NCI-H446 treated with DMSO at 0.1 percent for 48 hours (cell line): Measurements from ENCODE around the gene PICALM.

Experiments
- DNase-seq: peaks from one replicate; lab custom pipeline; 2025; lab: John Stamatoyannopoulos, UW

PICALM gene

DNA sequence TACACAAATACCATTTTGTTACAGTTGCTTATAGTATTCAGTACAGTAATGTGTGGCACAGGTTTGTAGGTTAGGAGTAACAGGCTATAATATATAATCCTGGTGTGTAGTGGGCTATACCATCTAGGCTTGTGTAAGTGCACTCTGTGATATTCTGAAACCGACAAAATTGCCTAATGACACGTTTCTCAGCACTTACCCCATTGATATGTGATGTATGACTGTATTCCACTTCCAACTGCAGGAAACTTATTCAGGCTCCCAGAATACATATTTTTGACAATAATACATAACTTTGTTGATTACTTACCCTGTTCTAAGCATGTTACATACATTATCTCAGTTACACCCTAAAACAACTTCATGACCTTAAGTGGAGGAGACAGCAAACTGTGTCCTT, 5.1 kb upstream of the PICALM start:
- no peak for DNase-seq

DNA sequence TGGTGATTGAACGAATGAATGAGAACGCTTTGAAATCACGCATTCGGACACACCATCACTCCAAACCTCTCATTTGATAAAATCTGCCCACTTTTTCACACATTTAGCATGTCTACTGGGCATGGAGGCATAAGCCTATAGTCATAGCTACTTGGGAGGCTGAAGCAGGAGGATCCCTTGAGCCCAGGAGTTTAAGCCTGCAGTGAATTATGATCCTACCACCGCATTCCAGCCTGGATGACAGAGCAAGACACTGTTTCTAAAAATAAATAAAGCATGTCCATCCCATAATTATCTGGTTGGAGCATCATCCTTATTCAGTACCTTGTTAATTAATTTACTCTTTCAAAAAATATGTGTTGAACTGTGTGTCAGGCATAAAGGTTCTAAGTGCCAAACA, 3.3 kb upstream of the PICALM start:
- no peak for DNase-seq

DNA sequence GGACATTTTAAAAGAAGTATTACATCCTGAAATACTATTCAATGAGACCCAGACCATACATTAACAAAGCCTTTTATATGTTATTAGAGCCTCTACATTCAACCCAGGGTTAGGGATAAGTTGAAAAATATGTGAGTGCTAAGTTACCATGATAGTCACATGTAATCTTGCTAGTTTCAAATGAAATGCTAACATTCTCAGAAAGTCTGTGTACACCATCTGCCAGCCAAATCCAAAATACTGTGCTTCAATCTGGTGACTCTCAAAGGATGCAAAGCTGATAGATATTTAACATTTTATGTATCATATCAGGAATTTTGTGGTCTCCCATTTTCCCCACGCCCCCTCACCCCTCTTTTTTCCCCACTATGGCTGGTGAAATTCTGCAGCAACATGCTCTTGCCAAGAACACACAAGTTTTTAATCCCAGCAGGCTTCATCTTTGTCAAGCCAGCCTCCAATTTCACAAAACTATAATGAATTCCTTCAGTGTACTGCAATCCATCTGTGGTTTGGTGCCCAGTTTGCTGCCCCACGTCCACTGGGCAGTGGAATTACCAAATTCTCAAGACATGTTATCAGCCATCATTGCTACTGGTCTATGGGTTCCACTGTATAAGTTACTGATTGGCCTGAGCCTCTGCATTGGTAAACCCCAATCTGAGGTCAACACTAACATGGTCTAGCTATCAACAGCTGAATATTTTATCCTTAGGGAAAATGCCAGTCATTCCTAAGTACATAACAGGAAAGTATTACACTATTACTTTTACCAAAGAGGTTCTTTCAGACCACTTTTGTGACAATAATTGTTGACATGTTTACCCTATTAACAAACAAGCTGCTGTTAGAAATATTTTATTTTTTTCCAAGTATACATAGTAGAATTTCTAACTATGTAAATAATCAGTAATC, 1.5 kb upstream of the PICALM start:
- DNase-seq: no peak

DNA sequence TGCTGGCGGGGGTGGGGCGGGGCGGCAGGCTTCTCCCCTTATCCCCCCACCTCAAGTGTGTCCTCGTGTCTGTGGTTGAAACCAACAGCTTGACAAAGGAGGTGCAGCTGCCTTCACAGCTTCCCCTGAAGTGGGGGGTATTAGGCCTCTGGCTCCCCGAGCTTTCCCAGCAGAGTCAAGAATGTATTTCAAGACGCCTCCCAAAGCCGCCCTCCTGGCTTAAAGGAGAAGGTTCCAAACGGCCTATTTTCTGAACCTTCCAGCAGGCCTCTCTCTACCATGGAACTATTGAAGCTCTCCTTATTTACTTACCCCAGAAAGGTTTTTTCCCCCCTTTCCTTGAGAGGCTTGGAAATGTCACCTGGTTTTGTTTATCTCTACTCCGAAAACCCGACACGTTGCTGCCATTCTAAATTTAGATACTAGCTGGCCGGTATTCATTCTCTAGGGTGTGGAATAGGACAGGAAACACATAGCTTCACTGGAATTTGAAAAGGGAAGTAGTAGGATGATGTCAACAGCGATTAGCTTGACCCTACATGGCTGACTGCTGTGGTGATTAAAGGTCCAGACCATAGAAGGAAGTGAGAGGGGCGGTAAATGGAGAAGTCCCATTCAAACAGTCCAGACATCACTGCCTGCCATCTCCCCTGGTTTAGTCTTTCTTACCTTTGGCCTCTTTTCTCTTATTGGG, 671 bp upstream of the PICALM start:
- no peak for DNase-seq

DNA sequence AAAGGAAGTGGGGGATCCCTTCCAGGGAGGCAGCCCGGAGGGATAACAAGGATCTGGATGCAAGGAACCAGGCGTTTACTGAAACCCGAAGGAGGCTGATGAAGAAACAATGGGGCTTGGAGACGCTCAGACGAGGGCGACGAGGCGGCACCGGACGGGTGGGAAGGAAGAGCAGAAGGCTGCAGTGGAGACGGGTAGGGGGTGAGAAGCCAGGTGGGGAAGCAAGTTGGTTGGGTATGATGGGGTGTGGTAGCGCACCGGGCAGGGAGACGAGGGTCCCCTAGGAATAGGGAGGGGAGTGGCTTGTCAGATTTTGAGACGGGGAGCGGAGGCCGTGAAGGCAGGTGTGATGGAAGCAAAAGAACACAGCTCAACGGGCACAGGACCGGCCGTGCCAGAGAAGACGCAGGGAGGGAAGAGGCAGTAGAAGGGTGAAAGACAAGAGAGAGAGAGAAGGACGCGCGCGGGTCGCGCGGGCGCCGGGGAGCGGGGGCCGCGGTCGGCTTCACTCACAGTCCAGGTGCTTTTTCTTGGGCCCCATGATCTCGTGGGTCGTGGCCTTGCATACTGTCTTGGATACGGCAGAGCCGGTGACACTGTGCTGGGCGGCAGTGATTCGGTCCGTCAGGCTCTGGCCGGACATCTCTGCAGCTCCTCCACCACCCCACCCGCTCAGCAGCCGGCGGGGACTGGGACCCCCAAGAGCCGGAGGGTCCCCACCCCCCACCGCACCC, 579 bp downstream of the PICALM start:
- DNase-seq: no peak

DNA sequence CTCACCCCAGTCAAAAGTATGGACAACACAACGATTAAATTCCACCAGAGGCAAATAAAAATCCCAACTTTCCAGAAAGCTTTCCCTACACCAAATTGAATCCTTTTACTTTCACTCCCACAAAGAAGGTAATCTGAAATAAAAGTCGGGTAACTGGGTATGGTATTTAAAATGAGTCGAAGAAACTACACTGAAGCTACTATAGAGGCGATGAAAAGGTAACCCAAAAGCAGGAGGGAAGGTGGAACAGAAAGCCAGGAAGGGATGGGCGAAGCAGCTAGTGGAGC, 1.1 kb downstream of the PICALM start:
- no peak for DNase-seq

DNA sequence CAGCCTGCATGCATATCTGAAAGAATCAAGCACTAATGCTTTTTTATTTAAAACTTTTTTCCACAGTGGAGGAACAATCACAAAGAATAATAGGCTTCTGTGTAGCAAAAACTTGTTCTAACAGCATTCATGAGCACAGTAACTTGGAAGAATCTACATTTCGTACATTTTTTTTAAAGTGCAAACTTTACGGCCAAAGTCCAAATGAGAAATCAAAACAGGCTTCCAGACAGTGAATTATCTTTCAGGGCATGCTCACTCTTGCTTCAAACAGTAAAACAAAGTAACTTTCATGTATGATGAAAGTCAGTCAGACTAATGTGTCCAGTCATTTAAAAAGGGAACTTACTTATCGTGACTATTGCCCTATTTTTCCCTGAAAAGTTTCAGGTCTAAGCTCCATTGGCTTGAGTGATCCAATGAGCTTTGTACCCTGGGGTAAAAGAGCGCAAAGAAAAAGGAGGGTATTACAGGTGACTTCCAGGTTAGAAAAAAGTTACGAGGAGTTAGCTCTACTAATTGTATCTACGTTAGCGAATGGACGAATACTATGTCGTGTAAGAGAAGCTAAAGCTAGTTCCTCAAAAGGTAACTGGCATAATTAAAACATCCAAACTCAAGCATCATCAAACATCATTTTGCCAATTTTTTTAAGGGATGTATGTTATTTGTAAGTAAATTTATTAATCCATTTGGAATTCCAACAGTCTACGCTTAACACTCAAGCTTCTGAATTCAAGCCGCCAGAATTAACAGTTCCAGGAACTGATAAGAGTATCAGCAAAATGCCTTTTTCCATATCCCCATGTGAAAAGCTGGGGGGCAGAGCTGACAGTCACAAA, 1.7 kb downstream of the PICALM start:
- no peak for DNase-seq

DNA sequence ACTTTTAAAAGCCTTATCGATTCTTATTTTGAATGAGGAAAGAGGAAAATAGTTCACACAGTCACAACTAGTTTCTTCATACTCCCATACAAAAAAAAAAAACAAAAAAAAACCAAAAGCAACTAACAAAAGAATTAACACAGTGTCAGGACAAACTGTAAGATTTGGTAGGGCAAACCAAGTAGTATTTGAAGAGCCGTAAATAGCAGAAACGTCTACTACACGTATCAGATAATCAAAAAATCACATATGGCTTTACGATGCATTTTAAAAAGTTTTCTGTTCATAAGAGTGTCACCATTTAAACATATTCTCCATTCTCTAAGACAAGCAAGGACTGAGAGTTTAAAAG, 2.3 kb downstream of the PICALM start:
- no peak for DNase-seq

DNA sequence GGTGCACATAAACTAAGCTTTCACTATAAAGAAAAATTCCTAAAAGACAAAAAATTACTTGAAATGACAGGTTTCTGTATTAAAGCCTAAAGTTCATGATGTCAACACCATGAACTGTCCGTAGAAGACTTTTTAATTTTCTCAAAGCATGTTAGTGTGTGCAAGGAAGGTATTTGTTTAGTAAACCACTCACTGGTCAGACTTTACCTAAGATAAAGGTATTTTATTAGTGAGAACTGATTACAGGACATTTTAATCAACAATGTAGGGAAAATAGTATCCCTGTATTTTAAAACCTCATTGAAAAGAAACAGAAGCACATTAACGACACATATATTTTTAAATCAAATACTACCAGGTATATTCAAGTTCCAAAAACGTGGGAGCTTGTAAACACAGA, 2.9 kb downstream of the PICALM start:
- DNase-seq: no peak

DNA sequence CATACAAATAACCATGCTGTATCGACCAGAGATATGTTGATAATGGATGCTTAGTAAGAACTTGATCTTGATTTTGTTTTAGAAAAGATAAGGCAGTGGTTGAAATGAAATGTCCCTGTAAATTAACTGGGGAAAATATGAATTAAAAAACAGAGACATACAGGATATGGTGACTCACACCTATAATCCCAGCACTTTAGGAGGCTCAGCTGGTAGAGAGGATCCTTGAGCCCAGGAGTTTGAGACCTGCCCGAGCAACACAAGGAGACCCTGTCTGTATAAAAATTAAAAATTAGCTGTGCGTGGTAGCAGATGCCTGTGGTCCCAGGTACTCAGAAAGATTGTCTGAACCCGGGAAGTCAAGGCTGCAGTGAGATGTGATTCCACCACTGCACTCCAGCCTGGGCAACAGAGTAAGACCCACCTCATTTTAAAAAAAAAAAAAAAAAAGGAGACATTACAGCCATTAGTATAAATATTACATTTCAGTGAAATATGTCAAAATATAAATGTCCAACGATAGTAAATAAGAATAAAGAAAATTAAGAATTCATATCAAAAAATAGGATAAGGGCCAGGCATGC, 4.6 kb downstream of the PICALM start:
- no peak for DNase-seq

DNA sequence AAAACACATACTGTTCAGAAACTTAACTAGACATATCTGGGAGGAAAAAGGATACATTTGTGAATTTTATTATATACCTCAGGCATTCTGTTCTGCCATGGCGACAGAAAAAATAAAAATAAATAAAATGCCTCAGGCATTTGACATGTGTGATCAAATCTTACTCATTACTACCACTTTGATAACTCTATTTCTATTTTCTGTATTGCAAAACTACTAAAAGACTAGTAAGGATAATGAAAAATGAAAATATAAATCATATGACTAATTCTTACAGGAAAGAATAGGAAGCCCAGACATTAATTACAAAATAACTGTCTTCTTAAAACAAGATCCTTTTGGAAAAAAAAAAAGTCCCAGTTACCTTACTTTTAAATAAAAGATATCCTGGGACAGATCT, 5.3 kb downstream of the PICALM start:
- no peak for DNase-seq

DNA sequence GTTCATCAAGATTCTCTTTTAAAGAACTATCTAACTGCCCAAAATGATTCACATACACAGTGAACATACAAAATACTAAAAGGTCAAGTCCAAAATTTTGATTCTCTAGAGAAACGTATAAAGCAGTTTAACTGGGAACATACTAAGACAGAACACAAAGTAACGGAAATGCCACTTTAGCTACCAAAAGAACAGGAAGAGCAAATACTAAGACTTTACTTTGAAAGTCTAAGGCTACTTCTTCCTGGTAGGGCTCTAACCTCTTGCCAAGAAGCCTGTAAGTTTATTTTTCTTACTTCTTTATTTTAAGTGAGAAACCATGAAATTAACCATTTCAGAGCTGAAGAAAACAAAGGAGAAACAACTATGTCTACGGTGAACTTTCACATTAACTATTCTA, 6.2 kb downstream of the PICALM start:
- DNase-seq: no peak

DNA sequence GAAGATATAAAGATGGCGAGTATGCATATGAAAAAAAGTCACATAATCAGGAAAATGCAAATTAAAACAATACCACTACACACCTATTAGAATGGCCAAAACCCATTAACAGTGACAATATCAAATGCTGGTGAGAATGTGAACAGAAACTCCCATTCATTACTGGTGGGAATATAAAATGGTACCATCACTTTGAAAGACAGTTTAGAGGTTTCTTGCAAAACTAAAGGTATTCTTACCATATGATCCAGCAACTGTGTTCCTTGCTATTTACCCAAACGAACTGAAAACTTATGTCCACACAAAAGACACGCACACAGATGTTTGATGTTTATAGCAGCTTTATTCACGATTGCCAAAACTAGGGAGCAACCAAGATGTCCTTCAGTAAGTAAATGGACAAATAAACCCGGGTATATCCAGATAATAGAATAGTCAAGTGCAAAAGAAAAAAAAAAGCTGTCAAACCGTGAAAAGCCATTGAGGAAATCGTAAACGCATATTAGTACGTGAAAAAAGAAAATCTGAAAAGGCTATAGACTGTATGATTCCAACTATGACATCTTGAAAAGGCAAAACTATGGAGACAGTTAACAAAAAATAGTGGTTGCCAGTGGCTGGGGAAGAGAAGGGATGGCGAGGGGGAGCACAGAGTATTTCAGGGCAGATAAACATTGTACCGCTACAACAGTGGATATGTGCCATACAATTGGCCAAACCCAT, 7.2 kb downstream of the PICALM start:
- no peak for DNase-seq

DNA sequence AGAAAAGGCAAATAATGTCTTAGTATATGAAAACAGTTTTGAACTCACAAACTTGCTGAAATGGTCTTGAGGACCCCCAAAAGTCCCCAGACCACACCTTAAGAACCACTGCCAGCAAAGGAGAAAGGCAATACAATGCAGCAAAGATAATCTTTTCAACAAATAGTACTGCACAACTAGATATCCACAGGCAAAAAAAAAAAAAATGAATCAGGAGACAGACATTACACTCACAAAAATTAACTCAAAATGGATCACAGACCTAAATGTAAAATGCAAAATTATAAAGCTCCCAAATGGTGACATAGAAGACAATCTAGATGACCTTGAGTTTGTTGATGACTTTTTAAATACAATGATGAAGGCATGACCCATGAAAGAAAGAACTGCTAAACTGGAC, 8.3 kb downstream of the PICALM start:
- no peak for DNase-seq

DNA sequence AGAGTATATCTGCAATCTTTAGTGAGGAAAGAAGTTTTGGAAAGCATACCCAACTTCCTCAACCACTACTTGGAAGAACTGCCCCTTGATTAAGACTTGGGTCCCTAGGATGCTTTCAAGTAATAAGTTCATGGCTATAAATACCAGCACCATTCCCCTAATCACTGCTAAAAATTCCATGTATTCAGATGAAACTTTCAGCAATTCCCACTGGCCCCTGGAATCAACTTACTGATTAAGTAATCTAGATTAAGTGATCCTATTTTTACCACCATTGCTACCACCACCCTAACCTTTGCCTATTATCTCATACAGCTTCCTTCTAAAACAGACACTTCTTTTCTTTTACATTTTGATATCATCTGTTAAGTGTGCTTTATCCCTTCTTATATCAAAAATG, 10.5 kb downstream of the PICALM start:
- DNase-seq: no peak

DNA sequence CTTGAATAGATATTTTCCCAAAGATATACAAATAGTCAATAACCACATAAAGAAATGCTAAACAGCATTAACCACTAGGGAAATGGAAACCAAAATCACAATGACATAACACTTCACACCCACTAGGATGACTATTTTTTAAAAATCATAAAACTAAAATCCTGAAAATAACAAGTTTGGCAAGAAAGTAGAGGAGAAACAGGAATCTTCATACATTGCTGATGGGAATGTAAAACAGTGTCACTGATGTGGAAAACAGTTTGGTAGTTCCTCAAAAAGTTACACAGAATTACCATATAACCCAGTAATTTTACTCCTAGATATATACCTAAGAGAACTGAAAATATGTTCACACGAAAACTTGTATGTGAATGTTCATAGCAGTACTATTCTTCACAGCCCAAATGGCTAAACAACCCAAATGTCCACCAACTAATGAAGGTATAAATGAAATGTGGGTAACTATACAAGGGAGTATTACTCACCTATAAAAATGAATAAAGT, 12.5 kb downstream of the PICALM start:
- no peak for DNase-seq

DNA sequence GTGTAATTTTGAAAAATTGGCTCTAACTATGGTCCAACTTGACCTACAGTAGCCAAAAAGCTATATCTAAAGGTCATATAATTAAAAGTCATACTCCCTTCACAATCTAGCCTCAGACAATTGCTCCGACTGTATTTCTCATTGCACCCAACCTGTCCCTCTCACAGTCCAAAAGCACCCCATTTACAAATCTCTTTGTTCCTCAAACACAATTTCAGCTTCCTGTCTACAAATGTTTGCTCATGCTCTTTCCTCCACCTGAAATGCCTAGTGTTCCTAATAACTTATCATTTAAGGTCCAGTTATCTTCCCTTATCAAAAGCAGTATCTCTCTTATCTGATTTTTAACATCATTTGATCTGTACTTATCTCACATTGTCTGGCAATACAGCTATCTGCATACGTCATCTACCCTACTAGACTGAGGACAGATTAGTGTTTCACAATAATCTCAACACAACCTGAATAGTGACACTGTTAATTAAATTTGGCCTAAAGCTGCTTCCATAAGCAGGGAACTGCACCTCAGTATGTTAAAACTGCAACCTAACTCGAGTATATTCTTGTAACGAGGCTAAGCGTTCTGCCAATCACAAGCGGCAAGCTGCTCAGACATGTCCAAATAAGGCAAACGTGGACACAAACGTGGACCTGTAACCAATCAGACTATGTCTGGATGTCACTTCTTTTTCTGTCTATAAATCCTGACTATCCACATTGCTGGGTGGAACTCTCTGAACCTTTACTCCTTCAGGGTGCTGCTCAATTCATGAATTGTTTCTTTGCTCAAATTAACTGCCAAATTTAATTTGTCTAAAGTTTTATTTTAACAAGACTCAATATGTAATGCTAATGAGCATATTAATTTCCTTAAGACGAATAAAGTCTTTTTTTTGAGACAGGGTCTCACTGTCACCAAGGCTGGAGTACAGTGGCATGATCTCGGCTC, 15.9 kb downstream of the PICALM start:
- no peak for DNase-seq

DNA sequence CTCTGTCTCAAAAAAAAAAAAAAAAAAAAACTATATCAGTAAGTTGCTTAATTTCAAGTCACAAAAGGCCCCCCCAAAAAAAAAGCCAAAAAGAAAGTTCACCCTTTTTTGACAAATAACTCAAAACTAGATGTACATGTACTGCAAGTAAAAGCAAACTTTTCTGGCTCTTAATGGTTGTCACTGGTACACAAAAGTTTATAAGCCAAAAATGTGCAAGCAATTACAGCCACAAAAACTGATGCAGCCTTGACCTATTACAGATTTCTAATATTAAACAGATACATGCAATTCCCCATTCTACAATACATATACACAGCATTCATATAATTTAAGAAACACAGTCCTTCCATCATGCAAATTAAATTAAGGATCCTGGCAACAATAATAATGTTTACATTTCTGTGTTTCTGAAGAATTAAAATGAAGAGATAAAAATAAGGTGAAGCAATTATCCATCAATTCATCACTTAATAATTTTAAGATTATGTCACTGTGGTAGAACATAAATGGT, 18.6 kb downstream of the PICALM start:
- no peak for DNase-seq

DNA sequence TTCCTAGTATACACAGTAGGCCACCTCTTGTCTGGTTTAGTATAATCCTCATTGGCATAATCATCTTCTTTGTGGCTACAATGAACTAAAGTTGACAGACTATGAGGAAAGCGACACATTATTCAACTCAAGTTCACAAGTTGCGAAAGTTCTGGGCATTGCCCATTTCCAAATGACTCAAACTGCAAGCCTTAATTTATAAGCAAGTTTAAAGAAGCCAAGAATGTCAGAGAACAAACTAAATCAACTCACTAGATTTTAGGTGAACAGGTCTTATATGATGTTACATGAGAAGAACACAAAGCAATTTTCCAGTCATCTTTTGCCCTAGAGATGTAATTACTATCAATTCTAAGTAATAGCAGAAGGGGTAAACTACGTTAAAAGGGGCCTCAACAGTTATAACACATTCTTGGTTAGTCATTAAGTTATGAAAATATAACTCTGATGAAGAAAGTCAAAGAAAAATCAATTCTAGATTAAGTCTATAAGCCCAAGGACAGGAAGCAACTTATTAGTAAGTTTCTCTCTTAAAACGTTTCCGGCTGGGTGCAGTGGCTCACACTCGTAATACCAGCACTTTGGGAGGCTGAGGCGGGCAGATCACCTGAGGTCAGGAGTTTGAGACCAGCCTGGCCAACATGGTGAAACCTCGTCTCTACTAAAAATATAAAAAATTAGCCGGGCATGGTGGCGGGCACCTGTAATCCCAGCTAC, 21.5 kb downstream of the PICALM start:
- no peak for DNase-seq
